Gastroesophageal sphincter (tissue), 4 donors: ENCODE measurements around the gene MORF4L2. TPM values are rescaled to one million over a fixed set of nuclear protein-coding genes. Genes with fewer than 3 reads are reported as not detected.
"Not testable (repeated sequence)": the region's sequence is repeated elsewhere in the genome, so short reads cannot be mapped to it uniquely, and the experiment has no call there.

Experiments used
- ATAC-seq: fragments of 150-250 bp; one replicate; pipeline ENCODE4 v1.9.1; 2016; ENCODE audit warnings: mild to moderate bottlenecking, moderate library complexity
- H3K27ac ChIP-seq, 4 donors: fragments of 200-600 bp; sonication (generic) in 3 of 4; 1 replicate in 3 of 4; 2 replicates in 1 of 4; pipeline ENCODE4 v1.5.1; 2016 to 2019
- H3K27me3 ChIP-seq: fragments of 200-600 bp; sonication (generic); one replicate; pipeline ENCODE4 v1.5.1; 2019
- H3K36me3 ChIP-seq, 2 donors: fragments of 200-600 bp; sonication (generic); one replicate each; pipeline ENCODE4 v1.5.1; 2019; ENCODE audit warnings: control low read depth in 1 of 2
- H3K4me1 ChIP-seq, 3 donors: fragments of 200-600 bp; sonication (generic); 1 replicate in 2 of 3; 2 replicates in 1 of 3; pipeline ENCODE4 v1.5.1; 2016 to 2019; ENCODE audit warnings: control low read depth in 2 of 3
- H3K4me3 ChIP-seq, 2 donors: fragments of 200-600 bp; sonication (generic); one replicate each; pipeline ENCODE4 v1.5.1; 2019; ENCODE audit warnings: mild to moderate bottlenecking in 1 of 2, moderate library complexity in 1 of 2
- H3K9me3 ChIP-seq, 3 donors: fragments of 200-600 bp; sonication (generic); one replicate each; pipeline ENCODE4 v1.5.1; 2017 to 2019; ENCODE audit warnings: control low read depth in 2 of 3
- EP300 ChIP-seq: sonication (generic); formaldehyde crosslinking; IDR thresholded peaks from one replicate; pipeline ENCODE4 v1.6.1; 2017; ENCODE audit warnings: antibody characterized with exemption, mild to moderate bottlenecking
- POLR2A ChIP-seq, 2 donors: fragments of 450-650 bp; IDR thresholded peaks; one replicate each; pipeline ENCODE4 v1.6.1; 2017; ENCODE audit warnings: antibody characterized with exemption in 2 of 2, mild to moderate bottlenecking in 2 of 2, moderate library complexity in 1 of 2
- POLR2AphosphoS5 ChIP-seq: sonication (generic); formaldehyde crosslinking; IDR thresholded peaks from one replicate; pipeline ENCODE4 v1.6.1; 2017; ENCODE audit warnings: antibody characterized with exemption
- WGBS, 2 donors: methylation state at CpG; one replicate each; pipeline ENCODE4 v1.1.5; 2018; ENCODE audit warnings: low coverage in 1 of 2; 5-methylcytosine and 5-hydroxymethylcytosine counted together
- total RNA-seq, 4 donors: library from RNA; depleted of rRNA; stranded (reverse); fragments of >200 nt; gene quantifications; one replicate each; pipeline ENCODE4 v1.1.0, GENCODE V29; 2016
- TF ChIP-seq, protein P1 (sequence below), 4 experiments: fragments of 200-600 bp in 2 of 4; fragments of 450-650 bp in 2 of 4; sonication (generic) in 1 of 4; IDR thresholded peaks; one replicate each; pipeline ENCODE4 v1.5.1; 2017 to 2019; ENCODE audit warnings: antibody characterized with exemption in 4 of 4, mild to moderate bottlenecking in 2 of 4, moderate library complexity in 2 of 4

Gene MORF4L2
- total RNA-seq, 4 donors from 2014 or later, result 338 to 631 (median 467) TPM

DNA sequence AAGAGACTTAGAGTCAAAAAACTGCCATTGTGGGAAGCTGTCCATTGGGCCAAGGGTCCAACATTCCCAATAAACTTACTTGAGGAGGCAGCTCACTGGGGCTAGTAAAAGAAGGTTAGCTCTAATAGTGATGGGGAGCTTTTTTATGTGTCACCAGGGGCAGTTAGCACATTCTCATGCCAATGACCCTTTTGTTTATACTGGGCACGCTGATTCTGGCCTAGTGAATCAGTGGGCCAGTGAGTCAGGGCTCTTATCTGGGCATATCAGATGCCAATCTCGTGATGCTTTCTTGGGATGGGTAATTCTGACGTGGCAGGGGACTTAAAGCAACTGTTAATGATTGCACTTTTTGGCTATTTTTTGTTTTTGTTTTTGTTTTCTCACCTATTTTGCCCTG lies 29.9 kb downstream of the MORF4L2 start:
- Histone ChIP-seq H3K36me3 (no peaks in the 10 kb centered on the region), H3K4me1 (no peaks in the 10 kb centered on the region), H3K27me3 (no peaks in the 10 kb centered on the region), H3K27ac (no peak overlapping the region), H3K4me3 (no peak overlapping the region), H3K9me3 (no peaks in the 10 kb centered on the region)
- WGBS, 2 donors, result 39% methylated on average over 3 of the region's 3 CpGs; no CpG with 5 or more reads in 1 of the 2 donors
- TF ChIP-seq POLR2A (IDR thresholded peaks at IDR 0.05) (no peak), POLR2AphosphoS5 (no peak), EP300 (no peak)
- TF ChIP-seq, protein P1, sequence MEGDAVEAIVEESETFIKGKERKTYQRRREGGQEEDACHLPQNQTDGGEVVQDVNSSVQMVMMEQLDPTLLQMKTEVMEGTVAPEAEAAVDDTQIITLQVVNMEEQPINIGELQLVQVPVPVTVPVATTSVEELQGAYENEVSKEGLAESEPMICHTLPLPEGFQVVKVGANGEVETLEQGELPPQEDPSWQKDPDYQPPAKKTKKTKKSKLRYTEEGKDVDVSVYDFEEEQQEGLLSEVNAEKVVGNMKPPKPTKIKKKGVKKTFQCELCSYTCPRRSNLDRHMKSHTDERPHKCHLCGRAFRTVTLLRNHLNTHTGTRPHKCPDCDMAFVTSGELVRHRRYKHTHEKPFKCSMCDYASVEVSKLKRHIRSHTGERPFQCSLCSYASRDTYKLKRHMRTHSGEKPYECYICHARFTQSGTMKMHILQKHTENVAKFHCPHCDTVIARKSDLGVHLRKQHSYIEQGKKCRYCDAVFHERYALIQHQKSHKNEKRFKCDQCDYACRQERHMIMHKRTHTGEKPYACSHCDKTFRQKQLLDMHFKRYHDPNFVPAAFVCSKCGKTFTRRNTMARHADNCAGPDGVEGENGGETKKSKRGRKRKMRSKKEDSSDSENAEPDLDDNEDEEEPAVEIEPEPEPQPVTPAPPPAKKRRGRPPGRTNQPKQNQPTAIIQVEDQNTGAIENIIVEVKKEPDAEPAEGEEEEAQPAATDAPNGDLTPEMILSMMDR (IDR thresholded peaks at IDR 0.05), result no peak
- no peak for ATAC-seq

DNA sequence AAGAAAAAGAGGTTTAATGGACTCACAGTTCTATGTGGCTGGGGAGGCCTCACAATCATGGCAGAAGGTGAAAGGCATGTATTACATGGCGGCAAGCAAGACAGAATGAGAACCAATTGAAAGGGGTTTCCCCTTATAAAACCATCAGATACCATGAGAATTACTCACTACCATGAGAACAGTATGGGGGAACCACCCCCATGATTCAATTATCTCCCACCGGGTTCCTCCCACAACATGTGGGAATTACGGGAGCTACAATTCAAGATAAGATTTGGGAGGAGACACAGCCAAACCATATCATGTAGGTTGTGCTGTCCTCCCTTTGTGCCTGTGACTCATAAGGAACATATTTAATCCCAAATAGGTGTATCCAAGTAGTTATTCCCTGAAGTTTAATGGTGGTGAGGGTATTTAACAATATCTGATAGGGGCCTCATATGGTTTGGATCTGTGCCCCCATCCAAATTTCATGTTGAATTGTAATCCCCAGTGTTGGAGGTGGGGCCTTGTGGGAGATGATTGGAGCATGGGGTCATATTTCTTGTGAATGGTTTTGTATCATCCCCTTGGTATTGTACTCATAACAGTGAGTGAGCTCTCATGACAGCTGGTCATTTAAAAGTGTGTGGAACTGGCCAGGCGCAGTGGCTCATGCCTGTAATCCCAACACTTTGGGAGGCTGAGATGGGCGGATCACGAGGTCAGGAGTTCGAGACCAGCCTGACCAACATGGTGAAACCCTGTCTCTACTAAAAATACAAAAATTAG lies 31.1 kb downstream of the MORF4L2 start:
- not testable (repeated sequence) for ATAC-seq, H3K27me3 ChIP-seq, H3K4me1 ChIP-seq, H3K4me3 ChIP-seq, H3K36me3 ChIP-seq, H3K9me3 ChIP-seq, H3K27ac ChIP-seq
- WGBS, 2 donors, result 53 to 81% methylated on average over 2 to 4 of the region's 7 CpGs

DNA sequence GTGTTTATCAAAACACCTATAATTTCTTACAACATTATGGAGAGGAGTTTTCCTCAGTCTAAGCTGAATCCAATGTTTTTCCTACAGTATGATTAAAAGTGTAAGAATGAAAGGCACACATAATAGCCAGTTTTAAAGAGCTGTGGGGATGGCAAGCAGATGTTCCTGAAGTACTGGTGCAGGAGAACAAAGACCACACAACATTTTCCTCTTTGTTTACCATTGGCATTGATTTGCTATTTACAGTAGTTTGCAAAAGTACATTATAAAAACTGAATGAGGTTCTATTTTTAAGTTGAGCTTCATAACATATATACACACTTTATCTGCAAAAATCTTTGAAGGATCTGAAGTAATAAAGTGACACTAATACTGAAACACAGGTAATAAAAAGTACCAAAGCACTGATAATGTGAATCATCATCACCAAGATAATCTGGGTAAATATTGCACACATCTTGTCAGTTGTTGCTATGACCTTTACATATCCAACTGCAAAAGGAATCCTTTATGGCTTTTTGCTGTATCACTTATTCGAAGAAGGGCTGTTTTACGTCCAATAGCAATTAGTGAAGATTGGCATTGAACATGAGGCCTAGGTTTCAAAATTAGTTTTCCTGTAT lies 35.2 kb downstream of the MORF4L2 start:
- TF ChIP-seq POLR2A (IDR thresholded peaks at IDR 0.05), result no peak
- TF ChIP-seq EP300, result no peak
- TF ChIP-seq, protein P1 (IDR thresholded peaks at IDR 0.05), result no peak
- Histone ChIP-seq H3K27me3 (no peaks in the 10 kb centered on the region), H3K9me3 (no peaks in the 10 kb centered on the region), H3K4me1 (no peaks in the 10 kb centered on the region), H3K27ac (no peak overlapping the region), H3K36me3 (no peaks in the 10 kb centered on the region), H3K4me3 (no peak overlapping the region)
- WGBS, 2 donors, result 71 to 100% methylated on average over 1 to 2 of the region's 2 CpGs
- ATAC-seq, result no peak

DNA sequence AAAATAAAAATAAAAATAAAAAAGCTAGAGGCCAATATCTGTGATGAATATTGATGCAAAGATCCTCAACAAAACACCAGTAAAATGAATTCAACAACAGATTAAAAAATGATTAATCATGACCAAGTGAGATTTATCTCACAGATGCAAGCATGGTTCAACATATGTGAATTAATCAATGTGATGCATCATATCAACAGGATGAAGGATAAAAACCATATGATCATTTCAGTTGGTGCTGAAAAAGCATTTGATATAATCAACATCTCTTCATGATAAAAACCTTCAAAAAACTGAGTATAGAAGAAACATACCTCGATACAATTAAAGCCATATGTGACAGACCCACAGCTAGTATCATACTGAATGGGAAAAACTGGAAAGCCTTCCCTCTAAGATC lies 38.9 kb downstream of the MORF4L2 start:
- no peaks in the 10 kb centered on the region for H3K4me1 ChIP-seq
- WGBS, 2 donors, result 50 to 86% methylated on average over 1 of the region's 1 CpG

DNA sequence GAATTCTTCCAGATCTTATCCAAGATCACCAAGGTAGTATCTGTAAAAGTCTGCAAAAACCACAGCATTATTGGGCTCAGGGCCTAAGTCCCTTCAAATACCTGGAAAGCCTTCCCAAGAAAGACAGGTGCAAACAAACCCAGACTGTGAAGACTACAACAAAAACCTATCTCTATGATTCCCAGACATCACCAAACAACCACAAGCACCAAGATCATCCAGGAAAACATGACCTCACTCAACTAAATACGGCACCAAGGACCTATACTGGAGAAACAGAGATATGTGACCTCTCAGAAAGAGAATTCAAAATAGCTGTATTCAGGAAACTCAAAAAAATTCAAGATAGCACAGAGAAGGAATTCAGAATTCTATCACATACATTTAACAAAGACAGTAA lies 42.4 kb downstream of the MORF4L2 start:
- Histone ChIP-seq H3K4me3 (no peak overlapping the region), H3K27me3 (no peaks in the 10 kb centered on the region), H3K9me3 (no peaks in the 10 kb centered on the region), H3K4me1 (no peaks in the 10 kb centered on the region), H3K27ac (no peak overlapping the region), H3K36me3 (no peaks in the 10 kb centered on the region)
- no peak for TF ChIP-seq POLR2AphosphoS5
- TF ChIP-seq POLR2A (IDR thresholded peaks at IDR 0.05), result no peak
- TF ChIP-seq, protein P1 (IDR thresholded peaks at IDR 0.05), result no peak
- no peak for TF ChIP-seq EP300
- 50% methylated on average over 1 of the region's 1 CpG; no CpG with 5 or more reads in 1 of the 2 donors for WGBS, 2 donors
- no peak for ATAC-seq

More for the DNA sequence above, 38.9 kb downstream of the MORF4L2 start:
- TF ChIP-seq POLR2A (IDR thresholded peaks at IDR 0.05) (no peak), POLR2AphosphoS5 (no peak), EP300 (no peak)
- TF ChIP-seq, protein P1 (IDR thresholded peaks at IDR 0.05), result no peak
- Histone ChIP-seq H3K36me3 (no peaks in the 10 kb centered on the region), H3K27me3 (no peaks in the 10 kb centered on the region), H3K27ac (no peak overlapping the region), H3K4me3 (no peak overlapping the region), H3K9me3 (no peaks in the 10 kb centered on the region)
- no peak for ATAC-seq
